Measurements from ENCODE around the gene DGUOK.
"Not testable (repeated sequence)": the region's sequence is repeated elsewhere in the genome, so short reads cannot be mapped to it uniquely, and the experiment has no call there.

The DGUOK gene

DNA sequence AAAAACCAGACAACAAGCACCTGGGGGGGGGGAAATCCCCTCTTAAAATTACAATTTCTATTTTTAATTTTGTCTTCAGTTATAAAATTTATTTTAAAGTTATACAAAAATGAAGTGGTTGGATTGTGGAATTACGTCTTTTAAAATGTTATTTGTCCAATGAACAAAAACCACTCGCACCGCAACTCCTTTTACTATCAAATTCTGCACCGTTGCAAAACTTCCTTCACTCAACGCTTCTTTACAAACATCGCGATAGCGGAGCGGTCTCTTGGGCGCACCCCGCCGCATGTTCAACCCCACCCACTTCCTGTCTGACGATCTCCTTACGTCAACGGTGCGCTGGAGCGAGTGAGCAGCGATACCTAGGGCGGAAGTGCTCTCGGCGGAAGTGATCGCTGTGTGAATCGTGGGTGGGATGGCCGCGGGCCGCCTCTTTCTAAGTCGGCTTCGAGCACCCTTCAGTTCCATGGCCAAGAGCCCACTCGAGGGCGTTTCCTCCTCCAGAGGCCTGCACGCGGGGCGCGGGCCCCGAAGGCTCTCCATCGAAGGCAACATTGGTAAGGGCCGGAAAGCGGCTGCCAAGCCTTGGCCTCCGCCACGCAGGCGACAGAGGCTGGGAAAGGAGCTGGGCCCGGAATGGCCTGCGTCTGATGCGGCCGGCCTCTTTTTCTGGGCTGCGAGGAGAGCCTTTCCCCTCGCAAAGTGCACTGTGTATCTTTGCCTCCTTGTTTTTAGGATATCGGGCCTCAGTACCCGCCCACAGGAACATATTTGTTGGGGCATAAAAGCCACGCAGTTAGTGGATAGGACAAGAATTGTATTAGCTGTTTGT, at the start of gene DGUOK:
Gene DGUOK, plus strand, starts transcription at position 388 of the 835 bp plus-strand sequence. Its CDS starts 31 bp downstream, at position 419.
- Histone ChIP-seq H3K4me3 (peak within 1 kb of the TSS; percentile 80), H3K27me3 (ENCODE audit: low read depth) (no peaks in the 10 kb centered on the region), H3K36me3 (replicated peaks) (peaks cover 7% of the 10 kb centered on the region), H3K4me1 (peaks cover 18% of the 10 kb centered on the region), H3K9me3 (no peaks in the 10 kb centered on the region)
- peak; percentile 96 to 98 for DNase-seq (ENCODE audit: low spot score in 2 of 2)
- in situ Hi-C loops (cut with MboI; ENCODE audit: low sequenced_read_pairs): no loop called here

DNA sequence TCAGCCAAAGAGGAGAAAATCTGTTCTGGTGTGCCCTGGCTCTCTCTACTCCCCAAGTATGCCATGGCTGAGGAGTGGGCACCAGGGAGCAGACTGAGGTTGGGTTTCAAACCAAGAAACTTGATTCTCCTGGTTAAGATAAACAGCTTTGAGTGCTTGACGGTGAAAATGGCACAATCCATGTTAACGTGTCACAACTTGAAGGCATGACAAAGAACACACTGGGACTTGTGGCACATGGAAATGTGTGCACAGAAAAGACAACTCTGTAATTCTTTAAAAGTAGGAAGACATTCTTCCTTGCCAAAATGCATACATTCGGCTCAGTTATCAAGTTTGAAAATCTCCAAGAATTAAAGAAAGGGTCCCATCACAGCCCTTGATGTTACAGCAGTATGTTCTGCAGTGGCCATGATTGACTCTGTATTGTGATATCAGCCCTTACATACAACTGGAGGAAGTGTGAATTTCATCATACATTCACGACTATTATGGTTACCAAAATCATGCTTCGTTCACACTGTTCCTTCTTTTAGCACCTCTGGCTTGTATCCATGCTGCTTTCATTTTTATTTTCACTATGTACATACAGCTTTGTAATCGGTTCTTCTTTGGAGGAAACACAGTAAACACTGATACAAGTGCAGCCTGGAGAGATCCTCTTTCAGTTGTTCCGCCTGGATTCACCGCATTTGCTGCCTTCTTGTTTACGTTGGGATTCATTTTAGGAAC, 49.4 kb upstream of the DGUOK start:
- Histone ChIP-seq H3K27me3 (ENCODE audit: low read depth) (0 out of 2 replicates have a peak, but pooled peaks cover 2% of the 10 kb centered on the region), H3K36me3 (replicated peaks) (no peaks in the 10 kb centered on the region), H3K4me3 (no peak overlapping the region), H3K4me1 (no peaks in the 10 kb centered on the region), H3K9me3 (no peaks in the 10 kb centered on the region)
- no peak for DNase-seq (ENCODE audit: low spot score in 2 of 2)
- in situ Hi-C loops (cut with MboI; ENCODE audit: low sequenced_read_pairs): no loop called here

DNA sequence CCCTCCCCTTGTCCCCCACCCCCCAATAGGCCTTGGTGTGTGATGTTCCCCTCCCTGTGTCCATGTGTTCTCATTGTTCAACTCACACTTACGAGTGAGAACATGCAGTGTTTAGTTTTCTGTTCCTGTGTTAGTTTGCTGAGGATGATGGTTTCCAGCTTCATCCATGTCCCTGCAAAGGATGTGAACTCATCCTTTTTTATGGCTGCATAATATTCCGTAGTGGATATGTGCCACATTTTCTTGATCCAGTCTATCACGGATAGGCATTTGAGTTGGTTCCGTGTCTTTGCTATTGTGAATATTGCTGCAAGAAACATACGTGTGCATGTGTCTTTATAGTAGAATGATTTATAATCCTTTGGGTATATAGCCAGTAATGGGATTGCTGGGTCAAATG, 48.7 kb upstream of the DGUOK start:
- H3K36me3 ChIP-seq (replicated peaks); DNase-seq (ENCODE audit: low spot score in 2 of 2); H3K9me3 ChIP-seq; in situ Hi-C loops (cut with MboI; ENCODE audit: low sequenced_read_pairs); H3K4me1 ChIP-seq; H3K27me3 ChIP-seq (ENCODE audit: low read depth); H3K4me3 ChIP-seq: not testable (repeated sequence)

DNA sequence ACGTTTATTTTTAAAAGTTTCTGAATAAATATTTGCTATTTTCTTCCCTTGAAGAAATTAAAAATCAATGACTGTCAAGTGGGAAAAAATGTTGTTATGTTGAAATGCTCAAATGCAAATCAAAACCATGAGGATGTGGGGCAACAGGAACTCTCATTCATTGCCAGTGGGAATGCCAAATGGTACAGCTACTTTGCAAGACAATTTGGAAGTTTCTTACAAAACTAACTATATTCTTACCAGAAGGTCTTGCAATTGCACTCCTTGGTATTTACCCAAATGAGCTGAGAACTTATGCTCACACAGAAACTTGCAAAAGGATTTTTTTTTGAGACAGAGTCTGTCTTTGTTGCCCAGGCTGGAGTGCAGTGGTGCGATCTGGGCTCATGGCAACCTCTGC, 41.3 kb upstream of the DGUOK start:
- in situ Hi-C loops (cut with MboI; ENCODE audit: low sequenced_read_pairs): no loop called here
- DNase-seq (ENCODE audit: low spot score in 2 of 2): no peak
- Histone ChIP-seq H3K4me1 (peaks cover 6% of the 10 kb centered on the region; the same call in 1 of the 2 replicates), H3K9me3 (no peaks in the 10 kb centered on the region), H3K36me3 (replicated peaks) (no peaks in the 10 kb centered on the region), H3K4me3 (no peak overlapping the region), H3K27me3 (ENCODE audit: low read depth) (no peaks in the 10 kb centered on the region; the same call in 1 of the 2 replicates)

DNA sequence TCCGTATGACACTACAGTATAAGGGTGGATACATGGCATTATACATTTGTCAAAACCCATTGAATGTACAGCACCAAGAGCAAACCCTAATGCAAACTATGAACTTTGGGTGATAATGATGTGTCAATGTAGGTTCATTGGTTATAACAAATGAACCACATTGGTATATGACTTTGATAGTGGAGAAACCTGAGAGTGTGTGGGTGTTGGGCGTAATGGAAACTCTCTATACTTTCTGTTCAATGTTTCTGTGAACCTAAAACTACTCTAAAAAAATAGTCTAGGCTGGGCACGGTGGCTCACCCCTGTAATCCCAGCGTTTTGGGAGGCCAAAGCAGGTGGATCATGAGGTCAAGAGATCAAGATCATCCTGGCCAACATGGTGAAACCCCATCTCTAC, 40.3 kb upstream of the DGUOK start:
- H3K9me3 ChIP-seq: no peaks in the 10 kb centered on the region
- H3K36me3 ChIP-seq (replicated peaks): no peaks in the 10 kb centered on the region
- no peak overlapping the region for H3K4me3 ChIP-seq
- in situ Hi-C loops (cut with MboI; ENCODE audit: low sequenced_read_pairs): no loop called here
- H3K27me3 ChIP-seq (ENCODE audit: low read depth): no peaks in the 10 kb centered on the region; the same call in 1 of the 2 replicates
- H3K4me1 ChIP-seq: peaks cover 6% of the 10 kb centered on the region; the same call in 1 of the 2 replicates
- DNase-seq (ENCODE audit: low spot score in 2 of 2): no peak

DNA sequence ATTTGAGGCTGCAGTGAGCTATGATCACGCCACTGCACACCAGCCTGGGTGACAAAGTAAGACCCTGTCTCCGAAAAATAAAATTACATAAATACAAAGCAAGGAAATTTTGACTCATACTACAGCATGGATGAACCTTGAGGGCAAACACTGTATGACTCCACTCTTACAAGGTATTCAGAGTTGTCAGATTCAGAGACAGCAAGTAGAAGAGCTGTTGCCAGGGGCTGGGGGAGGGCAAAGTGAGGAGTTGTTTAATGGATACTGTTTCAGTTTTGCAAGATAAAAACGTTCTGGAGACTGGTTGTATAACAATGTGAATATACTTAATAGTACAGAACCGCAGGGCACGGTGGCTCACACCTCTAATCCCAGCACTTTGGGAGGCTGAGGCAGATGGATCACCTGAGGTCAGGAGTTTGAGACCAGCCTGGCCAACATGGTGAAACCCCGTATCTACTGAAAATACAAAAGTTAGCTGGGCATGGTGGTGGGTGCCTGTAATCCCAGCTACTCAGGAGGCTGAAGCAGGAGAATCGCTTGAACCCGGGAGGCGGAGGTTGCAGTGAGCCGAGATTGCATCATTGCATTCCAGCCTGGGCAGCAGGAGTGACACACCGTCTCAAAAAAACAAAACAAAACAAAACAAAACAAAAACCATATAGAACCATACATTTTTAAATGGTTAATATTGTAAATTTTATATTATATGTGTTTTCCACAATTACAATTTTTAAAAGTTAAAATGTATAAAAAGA, 38.9 kb upstream of the DGUOK start:
- in situ Hi-C loops (cut with MboI; ENCODE audit: low sequenced_read_pairs); H3K9me3 ChIP-seq; H3K36me3 ChIP-seq (replicated peaks); H3K4me1 ChIP-seq; H3K27me3 ChIP-seq (ENCODE audit: low read depth); H3K4me3 ChIP-seq: not testable (repeated sequence)
- DNase-seq (ENCODE audit: low spot score in 2 of 2): peak in 1 of 2 experiments; percentile 19

DNA sequence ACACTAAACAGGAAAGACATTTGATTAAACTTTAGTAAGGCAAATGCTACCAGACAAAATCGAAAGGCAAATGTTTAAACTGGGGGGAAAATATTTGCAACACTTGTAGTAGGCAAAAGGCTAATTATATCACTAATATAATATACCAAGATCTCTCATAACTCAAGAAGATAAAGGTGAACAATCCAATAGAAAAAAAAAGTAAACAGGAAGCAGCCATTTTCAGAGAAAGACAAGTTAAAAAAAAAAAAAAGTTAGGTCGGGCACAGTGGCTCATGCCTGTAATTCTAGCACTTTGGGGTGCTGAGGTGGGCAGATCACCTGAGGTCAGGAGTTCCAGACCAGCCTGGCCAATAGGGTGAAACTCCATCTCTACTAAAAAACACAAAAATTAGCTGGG, 38.3 kb upstream of the DGUOK start:
- no peak for DNase-seq (ENCODE audit: low spot score in 2 of 2)

DNA sequence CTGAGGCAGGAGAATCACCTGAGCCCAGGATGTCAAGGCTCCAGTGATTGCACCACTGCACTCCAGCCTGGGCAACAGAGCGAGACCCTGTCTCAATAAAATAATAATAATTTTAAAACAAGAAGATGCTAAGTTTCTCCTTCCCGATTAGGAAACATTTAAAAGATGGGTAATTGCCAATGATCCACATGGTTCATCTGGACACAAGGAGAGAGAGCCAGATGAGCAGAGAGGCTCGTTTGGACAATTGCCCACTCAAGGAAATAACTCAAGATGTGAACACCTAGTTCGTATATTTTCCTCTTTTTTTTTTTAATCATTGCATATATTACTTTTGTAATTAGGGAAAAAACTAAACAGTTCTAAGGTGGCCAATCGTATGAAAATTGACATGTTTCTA, 37.5 kb upstream of the DGUOK start:
- no peak for DNase-seq (ENCODE audit: low spot score in 2 of 2)
- Histone ChIP-seq H3K9me3 (no peaks in the 10 kb centered on the region), H3K36me3 (replicated peaks) (no peaks in the 10 kb centered on the region), H3K27me3 (ENCODE audit: low read depth) (no peaks in the 10 kb centered on the region; the same call in 1 of the 2 replicates), H3K4me1 (peaks cover 13% of the 10 kb centered on the region), H3K4me3 (no peak overlapping the region)
- in situ Hi-C loops (cut with MboI; ENCODE audit: low sequenced_read_pairs): no loop called here

More for the DNA sequence above, 38.3 kb upstream of the DGUOK start:
- no peaks in the 10 kb centered on the region for H3K9me3 ChIP-seq
- H3K4me1 ChIP-seq: peaks cover 13% of the 10 kb centered on the region
- H3K27me3 ChIP-seq (ENCODE audit: low read depth): no peaks in the 10 kb centered on the region; the same call in 1 of the 2 replicates
- H3K36me3 ChIP-seq (replicated peaks): no peaks in the 10 kb centered on the region
- H3K4me3 ChIP-seq: no peak overlapping the region
- in situ Hi-C loops (cut with MboI; ENCODE audit: low sequenced_read_pairs): no loop called here

DNA sequence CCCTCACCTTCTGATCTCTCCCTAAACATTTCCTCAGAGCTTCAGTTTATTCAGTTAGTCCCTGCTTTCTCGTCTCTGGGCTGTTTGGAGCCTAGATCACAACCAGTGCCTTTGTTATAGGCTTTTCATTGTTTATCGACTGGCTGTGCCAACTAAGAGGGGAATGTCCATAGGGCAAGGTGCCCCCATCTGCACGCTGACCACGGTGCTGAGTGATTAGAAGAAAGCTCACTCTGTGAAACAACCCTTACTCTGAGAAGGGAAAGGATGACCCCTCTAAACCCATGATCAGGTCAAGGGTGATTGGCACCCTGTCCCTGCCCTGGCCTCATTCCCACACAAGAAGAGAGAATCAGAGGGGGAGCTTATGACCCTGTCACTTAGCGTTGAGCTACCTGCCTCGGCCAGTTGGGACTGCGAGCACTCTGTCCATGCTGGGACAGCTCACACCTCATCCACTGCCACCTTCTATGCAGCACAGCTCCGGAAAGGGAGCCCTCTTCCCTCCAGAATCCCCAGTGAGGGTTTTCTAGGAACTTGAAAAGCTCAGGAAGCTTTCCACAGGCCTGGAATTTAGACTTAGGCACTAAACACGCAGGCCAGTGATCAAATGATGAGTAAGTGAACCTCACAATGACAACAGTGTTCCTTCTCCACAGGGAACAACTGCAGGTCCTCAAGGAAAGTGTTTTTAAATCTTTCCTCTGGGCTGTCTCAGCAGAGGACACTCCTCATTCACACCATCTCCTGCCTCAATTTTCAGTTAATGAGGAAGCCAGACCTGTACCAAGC, 36.2 kb upstream of the DGUOK start:
- Histone ChIP-seq H3K4me3 (no peak overlapping the region), H3K9me3 (no peaks in the 10 kb centered on the region), H3K27me3 (ENCODE audit: low read depth) (no peaks in the 10 kb centered on the region; the same call in 1 of the 2 replicates), H3K36me3 (replicated peaks) (no peaks in the 10 kb centered on the region), H3K4me1 (peaks cover 13% of the 10 kb centered on the region)
- in situ Hi-C loops (cut with MboI; ENCODE audit: low sequenced_read_pairs): no loop called here
- no peak for DNase-seq (ENCODE audit: low spot score in 2 of 2)

DNA sequence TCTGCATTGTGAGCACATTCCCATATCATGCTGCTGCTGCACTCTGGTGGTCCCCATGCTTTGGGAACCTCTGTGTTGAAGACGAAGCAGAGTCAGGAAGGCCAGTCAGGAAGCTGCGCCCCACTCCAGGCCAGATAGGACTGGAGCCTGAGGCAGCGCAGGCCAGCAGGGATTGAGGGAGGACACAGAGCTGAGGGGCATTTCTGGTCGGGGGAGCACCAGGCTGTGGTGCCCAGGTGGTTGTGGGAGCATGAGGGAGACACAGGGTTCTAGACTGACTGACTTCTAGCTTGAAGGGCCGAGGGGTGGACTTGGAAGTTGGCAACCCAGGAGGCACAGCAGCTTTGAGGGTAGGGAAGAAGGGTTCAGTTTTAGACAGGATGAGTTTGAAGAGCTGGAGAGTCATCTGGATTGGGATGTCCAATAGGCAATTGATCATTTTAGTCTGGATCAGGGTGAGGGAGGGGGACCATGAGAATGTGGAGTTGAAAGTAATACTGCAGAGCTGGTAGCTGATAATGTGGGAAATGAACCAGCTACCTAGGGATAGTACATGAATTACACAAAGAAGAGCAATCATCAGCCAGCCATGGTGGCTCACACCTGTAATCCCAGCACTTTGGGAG, 35.3 kb upstream of the DGUOK start:
- Histone ChIP-seq H3K4me3 (no peak overlapping the region), H3K36me3 (replicated peaks) (no peaks in the 10 kb centered on the region), H3K9me3 (no peaks in the 10 kb centered on the region), H3K27me3 (ENCODE audit: low read depth) (no peaks in the 10 kb centered on the region; the same call in 1 of the 2 replicates), H3K4me1 (peaks cover 13% of the 10 kb centered on the region)
- no peak for DNase-seq (ENCODE audit: low spot score in 2 of 2)
- in situ Hi-C loops (cut with MboI; ENCODE audit: low sequenced_read_pairs): no loop called here

DNA sequence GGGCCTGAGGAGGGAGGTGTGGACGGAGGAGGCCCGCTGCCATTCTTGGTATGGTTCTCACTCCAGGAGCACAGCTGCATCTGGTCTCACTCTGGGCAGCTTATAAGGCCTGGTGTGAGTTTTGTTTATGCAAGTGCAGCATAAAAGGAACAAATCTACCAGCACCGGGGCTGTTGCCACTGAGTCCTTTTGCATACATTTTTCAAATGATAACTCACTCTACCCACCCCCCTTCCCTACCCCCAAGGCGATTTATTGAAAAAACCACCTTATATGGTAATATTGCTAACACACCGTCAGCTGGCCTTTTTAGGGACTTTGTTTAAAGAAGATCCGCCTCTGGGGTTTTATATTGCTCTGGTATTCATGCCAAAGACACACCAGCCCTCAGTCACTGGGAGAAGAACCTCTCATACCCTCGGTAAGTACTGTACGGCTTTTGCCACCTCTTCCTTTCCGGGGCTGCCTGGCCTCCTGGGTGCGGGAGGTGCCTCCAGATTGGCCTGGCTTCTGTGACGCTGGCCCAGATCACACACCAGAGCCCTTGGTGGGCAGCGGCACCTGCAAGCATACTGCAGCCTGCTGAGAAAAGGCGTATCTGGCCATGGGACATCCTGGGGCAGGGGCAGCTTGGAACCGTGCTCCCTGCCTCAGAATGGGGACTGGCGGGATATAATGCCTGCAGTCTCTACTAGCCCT, 33.9 kb upstream of the DGUOK start, which contains the start of gene ACTG2:
Gene ACTG2, plus strand, starts transcription at position 378 of the 699 bp plus-strand sequence. CDS start 8,304 bp downstream, outside the sequence.
- in situ Hi-C loops (cut with MboI; ENCODE audit: low sequenced_read_pairs): no loop called here
- peak in 1 of 2 experiments; percentile 36 for DNase-seq (ENCODE audit: low spot score in 2 of 2)

More for the DNA sequence above, 33.9 kb upstream of the DGUOK start, which contains the start of gene ACTG2:
- no peaks in the 10 kb centered on the region for H3K9me3 ChIP-seq
- H3K4me3 ChIP-seq: peak within 1 kb of the TSS; percentile 0; the same call in 1 of the 2 replicates
- peaks cover 12% of the 10 kb centered on the region for H3K4me1 ChIP-seq
- no peaks in the 10 kb centered on the region for H3K36me3 ChIP-seq (replicated peaks)
- no peaks in the 10 kb centered on the region; the same call in 1 of the 2 replicates for H3K27me3 ChIP-seq (ENCODE audit: low read depth)

Measured in HAP-1 (cell line).